A549 (cell line): Measurements from ENCODE around the gene MFAP1. TPM values are rescaled to one million over a fixed set of nuclear protein-coding genes. Genes with fewer than 3 reads are reported as not detected.
A peak's percentile ranks its signal among the peaks of the same experiment; 100 is the strongest.

ENCODE experiments used
- ATAC-seq, 2 experiments: fragments of 200-7000 bp in 1 of 2; fragments of >200 bp in 1 of 2; cut with Nextera tagmentation in 1 of 2; cut with Tn5 transposase in 1 of 2; 3 replicates each; pipeline versions ENCODE4 v1.8.0 to v1.9.1; 2018 to 2020; ENCODE audit warnings: mild to moderate bottlenecking in 1 of 2, moderate library complexity in 1 of 2
- CTCF ChIA-PET: fragments of 300-600 bp; sonication (Branson Sonifier 250); formaldehyde crosslinking; extraction: SDS; loops from one replicate; lab custom pipeline; 2021; ENCODE audit warnings: antibody characterized with exemption, inconsistent platforms; lab: Yijun Ruan, JAX
- POLR2A ChIA-PET: fragments of 350-600 bp; formaldehyde crosslinking; extraction: SDS; loops from one replicate; lab custom pipeline; 2021; ENCODE audit warnings: antibody characterized with exemption, inconsistent platforms; lab: Yijun Ruan, JAX
- DNase-seq, 2 experiments: peaks; one replicate each; pipeline versions ENCODE4 v3.0.0 to v3.0.0-alpha.2; 2011 to 2016; ENCODE audit warnings: low read depth in 1 of 2, low spot score in 1 of 2
- FAIRE-seq: peaks from 2 replicates; lab custom pipeline; 2011; peaks lifted over from hg19 to GRCh38; lab: Jason Lieb, UNC
- H3K27ac ChIP-seq, 2 experiments: fragments of >200 bp; sonication (Bioruptor Twin); formaldehyde crosslinking; 3 replicates each; pipeline ENCODE4 v1.5.1; 2016 to 2017
- H3K4me1 ChIP-seq: fragments of >200 bp; sonication (Bioruptor Twin); formaldehyde crosslinking; 3 replicates; pipeline ENCODE4 v1.6.1; 2016
- H3K4me2 ChIP-seq: fragments of >200 bp; sonication (Bioruptor Twin); formaldehyde crosslinking; 3 replicates; pipeline ENCODE4 v1.6.1; 2016
- H3K4me3 ChIP-seq: fragments of >200 bp; sonication (Bioruptor Twin); formaldehyde crosslinking; 3 replicates; pipeline ENCODE4 v1.5.1; 2016
- H3K9me3 ChIP-seq: fragments of >200 bp; sonication (Bioruptor Twin); formaldehyde crosslinking; 3 replicates; pipeline ENCODE4 v1.6.1; 2016
- BCL3 ChIP-seq: fragments of >200 bp; sonication (Bioruptor Twin); formaldehyde crosslinking; IDR thresholded peaks from 3 replicates; pipeline ENCODE4 v1.6.1; 2016
- BHLHE40 ChIP-seq: IDR thresholded peaks from 2 replicates; pipeline ENCODE4 v1.6.1; 2012; ENCODE audit warnings: low read depth, low read length, inconsistent platforms
- CBX2 ChIP-seq: fragments of 200-600 bp; sonication (generic); IDR thresholded peaks from 2 replicates; pipeline ENCODE4 v1.6.1; 2016; ENCODE audit warnings: low read depth, mild to moderate bottlenecking, borderline replicate concordance
- CBX8 ChIP-seq: fragments of 200-600 bp; sonication (generic); IDR thresholded peaks from 2 replicates; pipeline ENCODE4 v1.6.1; 2016
- CHD2 ChIP-seq: fragments of 150-350 bp; IDR thresholded peaks from 2 replicates; pipeline ENCODE4 v1.6.1; 2014; ENCODE audit warnings: low read length; ENCODE audit not compliant: partially characterized antibody
- CTCF ChIP-seq: fragments of >200 bp; sonication (Bioruptor Twin); formaldehyde crosslinking; IDR thresholded peaks from 3 replicates; pipeline ENCODE4 v1.5.1; 2016
- E2F6 ChIP-seq: IDR thresholded peaks from 2 replicates; pipeline ENCODE4 v1.6.1; 2012; ENCODE audit warnings: low read depth, borderline replicate concordance
- ELK1 ChIP-seq: fragments of 150-350 bp; IDR thresholded peaks from 2 replicates; pipeline ENCODE4 v1.6.1; 2014; ENCODE audit warnings: low read depth, mild to moderate bottlenecking, low read length
- FOSB ChIP-seq: fragments of 250-450 bp; sonication (Bioruptor Pico); IDR thresholded peaks from 2 replicates; pipeline ENCODE4 v1.5.0; 2020; ENCODE audit warnings: mild to moderate bottlenecking, moderate library complexity
- FOSL2 ChIP-seq, 2 experiments: fragments of 450-650 bp in 1 of 2; fragments of >200 bp in 1 of 2; sonication (Bioruptor Twin) in 1 of 2; formaldehyde crosslinking; IDR thresholded peaks; 2 replicates each; pipeline versions ENCODE4 v1.5.0 to v1.6.1; 2016 to 2020; ENCODE audit warnings: mild to moderate bottlenecking in 1 of 2, moderate library complexity in 1 of 2
- HDAC2 ChIP-seq: fragments of 200-600 bp; sonication (generic); IDR thresholded peaks from 2 replicates; pipeline ENCODE4 v1.6.1; 2016
- HOXA7 ChIP-seq: fragments of 250-450 bp; sonication (Bioruptor Pico); IDR thresholded peaks from 2 replicates; pipeline ENCODE4 v1.5.0; 2020; ENCODE audit warnings: mild to moderate bottlenecking, moderate library complexity
- HOXB13 ChIP-seq: fragments of 250-450 bp; sonication (Bioruptor Pico); IDR thresholded peaks from 2 replicates; pipeline ENCODE4 v1.5.0; 2020; ENCODE audit warnings: low read depth, mild to moderate bottlenecking, moderate library complexity
- HOXB5 ChIP-seq: fragments of 250-450 bp; sonication (Bioruptor Pico); IDR thresholded peaks from 2 replicates; pipeline ENCODE4 v1.5.0; 2020; ENCODE audit warnings: mild to moderate bottlenecking, moderate library complexity
- JUN ChIP-seq, 2 experiments: fragments of >200 bp; sonication (Bioruptor Twin); formaldehyde crosslinking; IDR thresholded peaks; 2 replicates in 1 of 2; 3 replicates in 1 of 2; pipeline ENCODE4 v1.6.1; 2016 to 2017
- JUNB ChIP-seq: fragments of >200 bp; sonication (Bioruptor Twin); formaldehyde crosslinking; IDR thresholded peaks from 2 replicates; pipeline ENCODE4 v1.6.1; 2016
- KDM1A ChIP-seq: fragments of 200-600 bp; sonication (generic); IDR thresholded peaks from 2 replicates; pipeline ENCODE4 v1.6.1; 2016; ENCODE audit warnings: low read depth, mild to moderate bottlenecking
- KDM5A ChIP-seq: fragments of 200-600 bp; sonication (generic); IDR thresholded peaks from 2 replicates; pipeline ENCODE4 v1.6.1; 2016; ENCODE audit warnings: antibody characterized with exemption, mild to moderate bottlenecking
- MAZ ChIP-seq: fragments of 150-350 bp; IDR thresholded peaks from 2 replicates; pipeline ENCODE4 v1.6.1; 2014; ENCODE audit warnings: antibody characterized with exemption, low read depth, low read length, borderline replicate concordance
- NFE2L2 ChIP-seq: fragments of 150-350 bp; conservative IDR thresholded peaks from 2 replicates; pipeline ENCODE4 v1.6.1; 2014; ENCODE audit warnings: low read length
- NR3C1 ChIP-seq: fragments of >200 bp; sonication (Bioruptor Twin); formaldehyde crosslinking; IDR thresholded peaks from 3 replicates; pipeline ENCODE4 v1.6.1; 2017
- POLR2AphosphoS2 ChIP-seq: conservative IDR thresholded peaks from 2 replicates; pipeline ENCODE4 v1.6.1; 2012; ENCODE audit warnings: low read length, improper control_type of control experiment, inconsistent platforms
- RAD21 ChIP-seq, 2 experiments: fragments of >200 bp in 1 of 2; sonication (Bioruptor Twin) in 1 of 2; formaldehyde crosslinking in 1 of 2; IDR thresholded peaks in 1 of 2; conservative IDR thresholded peaks in 1 of 2; 2 replicates in 1 of 2; 3 replicates in 1 of 2; pipeline ENCODE4 v1.6.1; 2012 to 2018; ENCODE audit warnings: inconsistent platforms in 1 of 2
- RCOR1 ChIP-seq: fragments of 150-350 bp; IDR thresholded peaks from 2 replicates; pipeline ENCODE4 v1.6.1; 2014; ENCODE audit warnings: antibody characterized with exemption, low read length, low read depth
- RFX5 ChIP-seq: fragments of 450-650 bp; IDR thresholded peaks from 2 replicates; pipeline ENCODE4 v1.7.1; 2014; ENCODE audit warnings: antibody characterized with exemption, mild to moderate bottlenecking, moderate library complexity
- RNF2 ChIP-seq: fragments of 200-600 bp; sonication (generic); IDR thresholded peaks from 2 replicates; pipeline ENCODE4 v1.6.1; 2016; ENCODE audit warnings: low read depth, mild to moderate bottlenecking, antibody characterized with exemption, moderate library complexity, borderline replicate concordance
- ZC3H11A ChIP-seq: fragments of 450-650 bp; IDR thresholded peaks from 2 replicates; pipeline ENCODE4 v1.6.1; 2014; ENCODE audit warnings: antibody characterized with exemption, mild to moderate bottlenecking
- ZNF302 ChIP-seq: fragments of 250-450 bp; sonication (Bioruptor Pico); IDR thresholded peaks from 2 replicates; pipeline ENCODE4 v1.9.0; 2021; ENCODE audit warnings: inconsistent platforms, mild to moderate bottlenecking, moderate library complexity
- WGBS: methylation state at CpG from one replicate; pipeline ENCODE4 v1.1.6; 2017; ENCODE audit errors: missing lambda C conversion rate; 5-methylcytosine and 5-hydroxymethylcytosine counted together
- polyA plus RNA-seq, 4 experiments: library from polyadenylated mRNA; depleted of rRNA in 3 of 4; stranded (reverse); fragments of >200 nt; fragmentation: RNase III in 1 of 4; extraction: RNeasy Plus Mini Kit Qiagen cat#74134 plus additional on column Dnase treatment in 1 of 4; gene quantifications; 2 replicates in 3 of 4; 3 replicates in 1 of 4; pipeline ENCODE4 v1.2.3, GENCODE V29; 2011 to 2017

The MFAP1 gene
- polyA plus RNA-seq, 2 of the 4 experiments (the other 2 are of a cell fraction): 31.7 to 40.3 TPM

- ChIA-PET POLR2A (no interaction called here), CTCF (interaction anchor here (0.8 to 6.5 kb wide), 2 partner anchors 15 to 29 kb away, joined by 3 to 47 read pairs; partner anchors contain the start of gene ELL3)
- no peak for FAIRE-seq
- Histone ChIP-seq H3K4me1 (peaks cover 16% of the 10 kb centered on the region; the same call in 2 of the 3 replicates), H3K4me2 (peak overlapping the region; percentile 88), H3K27ac (peak overlapping the region; percentile 97 to 100), H3K9me3 (no peaks in the 10 kb centered on the region), H3K4me3 (peak overlapping the region; percentile 100)
- DNase-seq: peak in 1 of 2 experiments; percentile 26
- WGBS: 10% methylated on average over 19 of the region's 33 CpGs
- TF ChIP-seq NFE2L2 (no peak), BCL3 (0 out of 3 replicates have a peak, but pooled peaks have one; percentile 6), HOXA7 (no peak), ZC3H11A (no peak)
- ATAC-seq: peak; percentile 4 to 26; a peak in 3 of 6 replicates
Observed at GRCh38 chr15:43792761-43793476, 31.6 kb downstream of the MFAP1 start.

- DNase-seq (peak; percentile 97 to 99), FAIRE-seq (no peak), ATAC-seq (peak; percentile 91 to 95)
- H3K9me3 ChIP-seq: no peaks in the 10 kb centered on the region
- ChIA-PET CTCF (interaction anchor here (0.8 to 6.5 kb wide), 3 partner anchors 14 to 30 kb away, joined by 3 to 47 read pairs (median 5); partner anchors contain the start of gene ELL3), POLR2A (interaction anchor here (0.7 to 0.8 kb wide), 2 partner anchors 8 to 15 kb away, joined by 3 read pairs; partner anchors contain the start of genes ELL3, HYPK and SERINC4)
- peak within 1 kb of the TSS; percentile 97 to 100 for H3K27ac ChIP-seq
- H3K4me2 ChIP-seq: peak within 1 kb of the TSS; percentile 88
- peak within 1 kb of the TSS; percentile 100 for H3K4me3 ChIP-seq
- 0% methylated on average over 7 of the region's 66 CpGs for WGBS
- H3K4me1 ChIP-seq: peaks cover 16% of the 10 kb centered on the region; the same call in 2 of the 3 replicates
- TF ChIP-seq POLR2AphosphoS2: no peak
- TF ChIP-seq HDAC2: no peak
- TF ChIP-seq HOXB5 (CRISPR knock-in tag): no peak
- no peak for TF ChIP-seq NFE2L2
- TF ChIP-seq ZC3H11A: no peak
- TF ChIP-seq E2F6: peak; percentile 75; the same call in 1 of the 2 replicates
- TF ChIP-seq RAD21 (conservative IDR thresholded peaks at IDR 0.05 in 1 of 2, IDR thresholded peaks at IDR 0.05 in 1 of 2): no peak
- TF ChIP-seq ELK1: no peak
- TF ChIP-seq HOXB13 (CRISPR knock-in tag): no peak
- TF ChIP-seq ZNF302 (CRISPR knock-in tag): no peak
- no peak for TF ChIP-seq RFX5
- no peak for TF ChIP-seq FOSB (CRISPR knock-in tag)
- TF ChIP-seq NR3C1: no peak
- no peak for TF ChIP-seq RNF2
- peak; percentile 52; the same call in 1 of the 2 replicates for TF ChIP-seq BHLHE40
- no peak for TF ChIP-seq CBX2
- no peak for TF ChIP-seq CBX8
- no peak for TF ChIP-seq MAZ
- TF ChIP-seq KDM1A: no peak
- TF ChIP-seq CHD2: no peak
- no peak for TF ChIP-seq JUNB
- TF ChIP-seq FOSL2 (IDR thresholded peaks at IDR 0.05): no peak
- 0 out of 2 replicates have a peak, but pooled peaks have one; percentile 6 for TF ChIP-seq FOSL2 (CRISPR knock-in tag; IDR thresholded peaks at IDR 0.05)
- TF ChIP-seq BCL3: peak; percentile 64; the same call in 1 of the 3 replicates
- no peak for TF ChIP-seq HOXA7
- peak in 1 of 2 experiments; percentile 61; a peak in 2 of 5 replicates for TF ChIP-seq JUN (IDR thresholded peaks at IDR 0.05)
- TF ChIP-seq KDM5A: no peak
- no peak for TF ChIP-seq RCOR1
- TF ChIP-seq CTCF: no peak
Observed at GRCh38 chr15:43791993-43792760, 32.3 kb downstream of the MFAP1 start, which contains the start of gene SERF2. Gene SERF2, plus strand, starts transcription at chr15:43792320. Its CDS starts 57 bp downstream, at chr15:43792377.
